GM12872 (cell line): ENCODE measurements around the gene SEC14L5.

Source experiments
- CTCF ChIP-seq: IDR thresholded peaks from 3 replicates; pipeline ENCODE4 v1.5.1; 2011; ENCODE audit warnings: low read depth, mild to moderate bottlenecking, low read length, moderate library complexity; ENCODE audit not compliant: insufficient read depth

Gene SEC14L5

GRCh38 chr16:4937782-4938682 is 20.1 kb upstream of the SEC14L5 start:
- no peak for TF ChIP-seq CTCF

- no peak for TF ChIP-seq CTCF
Observed at GRCh38 chr16:4938683-4939030, 19.5 kb upstream of the SEC14L5 start.

DNA sequence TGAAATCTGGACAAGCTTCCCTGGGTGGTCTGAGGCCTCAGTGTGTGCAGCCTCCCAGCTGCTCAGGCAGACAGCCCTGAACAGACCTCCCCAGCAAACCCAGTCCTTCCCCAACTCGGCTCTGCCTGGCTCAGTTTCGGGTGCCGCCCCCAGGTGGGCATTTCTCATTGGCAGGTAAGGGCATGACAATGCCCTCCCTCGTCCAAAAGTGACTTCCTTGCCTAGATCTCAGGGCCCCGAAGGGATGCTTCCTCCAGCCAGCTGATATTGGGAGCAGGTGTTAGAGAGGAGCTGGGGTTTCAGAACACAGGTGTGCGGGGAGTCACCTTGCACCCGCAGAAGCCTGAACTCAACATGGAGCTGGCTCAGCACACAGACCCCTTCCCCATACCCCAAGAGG is 17.4 kb upstream of the SEC14L5 start:
- no peak for TF ChIP-seq CTCF

GRCh38 chr16:4942481-4942880 is 15.6 kb upstream of the SEC14L5 start:
- TF ChIP-seq CTCF = no peak

GRCh38 chr16:4944333-4945281 is 13.5 kb upstream of the SEC14L5 start:
- TF ChIP-seq CTCF = no peak

- TF ChIP-seq CTCF = no peak
Observed at GRCh38 chr16:4945560-4946502, 12.3 kb upstream of the SEC14L5 start.

DNA sequence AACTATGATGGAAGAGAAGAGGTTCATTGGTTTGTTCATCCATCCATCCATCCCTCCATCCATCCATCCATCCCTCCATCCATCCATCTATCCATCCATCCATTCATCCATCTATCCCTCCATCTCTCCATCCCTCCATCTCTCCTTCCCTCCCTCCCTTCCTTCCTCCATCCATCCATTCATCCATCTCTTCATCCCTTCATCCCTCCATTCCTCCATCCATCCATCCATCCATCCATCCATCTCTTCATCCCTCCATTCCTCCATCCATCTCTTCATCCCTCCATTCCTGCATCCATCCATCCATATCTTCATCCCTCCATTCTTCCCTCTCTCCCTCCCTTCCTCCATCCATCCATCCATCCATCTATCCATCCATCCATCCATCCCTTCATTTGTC is 11.2 kb upstream of the SEC14L5 start:
- no peak for TF ChIP-seq CTCF
